ENCODE measurements around the gene ITPRIPL1. TPM values are rescaled to one million over a fixed set of nuclear protein-coding genes. Genes with fewer than 3 reads are reported as not detected.

Gene ITPRIPL1
- total RNA-seq, 2 experiments from 2014 or later = 44.8 to 46.0 TPM

- Mint-ChIP-seq H3K4me3 (peak overlapping the region; percentile 91), H3K27ac (peak overlapping the region; percentile 80), H3K27me3 (no peaks in the 10 kb centered on the region), H3K9me3 (no peaks in the 10 kb centered on the region), H3K4me1 (peaks cover 33% of the 10 kb centered on the region), H3K36me3 (peaks cover 30% of the 10 kb centered on the region)
- DNase-seq = no peak
Measured at GRCh38 chr2:96336104-96336775, 11.1 kb downstream of the ITPRIPL1 start.

DNA sequence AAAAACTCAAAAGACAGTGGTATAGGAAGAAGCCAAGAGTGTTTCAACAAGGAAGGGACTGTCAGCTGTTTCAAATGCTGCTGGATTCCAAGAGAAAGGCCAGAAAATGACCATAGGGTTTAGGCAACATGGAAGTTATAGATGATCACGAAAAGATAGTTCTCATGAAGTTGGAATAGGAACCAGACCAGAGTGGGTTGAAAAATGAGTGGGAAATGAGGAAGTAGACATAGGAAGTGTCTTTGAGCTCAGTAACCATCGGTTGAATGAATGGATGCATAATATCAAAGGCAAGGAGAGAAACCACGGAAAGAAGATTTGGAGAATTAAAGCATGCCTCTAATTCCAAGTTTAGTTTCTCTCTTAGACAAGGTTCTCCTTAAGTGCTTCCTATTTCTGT lies 11.8 kb downstream of the ITPRIPL1 start:
- H3K27me3 Mint-ChIP-seq = no peaks in the 10 kb centered on the region
- DNase-seq = no peak
- H3K4me3 Mint-ChIP-seq = peak overlapping the region; percentile 91
- H3K4me1 Mint-ChIP-seq = peaks cover 34% of the 10 kb centered on the region
- peaks cover 37% of the 10 kb centered on the region for H3K36me3 Mint-ChIP-seq
- H3K9me3 Mint-ChIP-seq = no peaks in the 10 kb centered on the region
- no peak overlapping the region for H3K27ac Mint-ChIP-seq

- peaks cover 65% of the 10 kb centered on the region for H3K36me3 Mint-ChIP-seq
- no peak overlapping the region for H3K27ac Mint-ChIP-seq
- H3K4me1 Mint-ChIP-seq = peaks cover 20% of the 10 kb centered on the region
- H3K4me3 Mint-ChIP-seq = no peak overlapping the region
- H3K27me3 Mint-ChIP-seq = no peaks in the 10 kb centered on the region
- no peak for DNase-seq
- no peaks in the 10 kb centered on the region for H3K9me3 Mint-ChIP-seq
Measured at GRCh38 chr2:96340493-96341414, 15.6 kb downstream of the ITPRIPL1 start.

DNA sequence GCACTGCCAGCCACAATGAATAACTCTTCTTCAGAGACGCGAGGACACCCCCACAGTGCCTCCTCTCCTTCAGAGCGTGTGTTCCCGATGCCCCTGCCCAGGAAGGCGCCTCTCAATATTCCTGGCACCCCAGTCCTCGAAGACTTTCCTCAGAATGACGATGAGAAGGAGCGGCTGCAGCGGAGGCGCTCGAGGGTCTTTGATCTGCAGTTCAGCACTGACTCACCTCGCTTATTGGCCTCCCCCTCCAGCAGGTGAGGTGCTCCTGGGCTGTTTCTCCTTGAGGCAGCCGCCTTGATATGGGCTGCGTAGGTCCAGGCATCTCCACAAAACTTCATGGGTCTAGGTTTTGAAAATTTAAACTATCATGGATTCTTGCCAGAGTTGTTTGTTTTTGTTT lies 16.5 kb downstream of the ITPRIPL1 start:
- no peak overlapping the region for H3K4me3 Mint-ChIP-seq
- H3K27me3 Mint-ChIP-seq = no peaks in the 10 kb centered on the region
- H3K27ac Mint-ChIP-seq = no peak overlapping the region
- no peak for DNase-seq
- peaks cover 66% of the 10 kb centered on the region for H3K36me3 Mint-ChIP-seq
- H3K9me3 Mint-ChIP-seq = no peaks in the 10 kb centered on the region
- H3K4me1 Mint-ChIP-seq = peaks cover 17% of the 10 kb centered on the region

GRCh38 chr2:96342085-96342484 lies 17.0 kb downstream of the ITPRIPL1 start:
- no peaks in the 10 kb centered on the region for H3K27me3 Mint-ChIP-seq
- H3K36me3 Mint-ChIP-seq = peaks cover 69% of the 10 kb centered on the region
- H3K27ac Mint-ChIP-seq = no peak overlapping the region
- DNase-seq = no peak
- H3K4me3 Mint-ChIP-seq = no peak overlapping the region
- H3K4me1 Mint-ChIP-seq = peaks cover 14% of the 10 kb centered on the region
- no peaks in the 10 kb centered on the region for H3K9me3 Mint-ChIP-seq

GRCh38 chr2:96344011-96344410 lies 18.9 kb downstream of the ITPRIPL1 start:
- Mint-ChIP-seq H3K27ac (no peak overlapping the region), H3K4me3 (no peak overlapping the region), H3K9me3 (no peaks in the 10 kb centered on the region), H3K27me3 (no peaks in the 10 kb centered on the region), H3K36me3 (peaks cover 68% of the 10 kb centered on the region), H3K4me1 (peaks cover 9% of the 10 kb centered on the region)
- no peak for DNase-seq

DNA sequence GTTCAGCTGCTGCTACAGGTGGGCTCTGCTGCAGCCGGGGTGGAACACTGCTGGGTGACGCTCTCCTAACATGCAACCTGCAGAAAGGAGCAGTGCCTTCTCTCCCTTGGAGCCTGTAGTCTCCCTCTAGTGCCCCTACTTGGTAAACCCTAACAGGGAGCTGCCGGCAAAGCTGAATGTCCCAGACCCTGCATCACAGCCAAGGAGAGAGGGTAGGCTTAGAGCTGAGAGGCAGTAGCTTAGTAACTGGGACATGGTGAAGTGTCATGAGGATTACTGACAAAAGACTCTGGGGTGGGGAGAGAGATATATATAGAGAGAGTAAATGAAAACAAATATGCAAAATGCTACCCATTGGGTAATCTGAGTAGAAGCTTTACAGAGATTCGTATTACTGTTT lies 20.3 kb downstream of the ITPRIPL1 start:
- DNase-seq = no peak
- no peaks in the 10 kb centered on the region for H3K9me3 Mint-ChIP-seq
- H3K4me1 Mint-ChIP-seq = peaks cover 9% of the 10 kb centered on the region
- H3K4me3 Mint-ChIP-seq = no peak overlapping the region
- H3K27me3 Mint-ChIP-seq = no peaks in the 10 kb centered on the region
- no peak overlapping the region for H3K27ac Mint-ChIP-seq
- H3K36me3 Mint-ChIP-seq = peaks cover 69% of the 10 kb centered on the region

DNA sequence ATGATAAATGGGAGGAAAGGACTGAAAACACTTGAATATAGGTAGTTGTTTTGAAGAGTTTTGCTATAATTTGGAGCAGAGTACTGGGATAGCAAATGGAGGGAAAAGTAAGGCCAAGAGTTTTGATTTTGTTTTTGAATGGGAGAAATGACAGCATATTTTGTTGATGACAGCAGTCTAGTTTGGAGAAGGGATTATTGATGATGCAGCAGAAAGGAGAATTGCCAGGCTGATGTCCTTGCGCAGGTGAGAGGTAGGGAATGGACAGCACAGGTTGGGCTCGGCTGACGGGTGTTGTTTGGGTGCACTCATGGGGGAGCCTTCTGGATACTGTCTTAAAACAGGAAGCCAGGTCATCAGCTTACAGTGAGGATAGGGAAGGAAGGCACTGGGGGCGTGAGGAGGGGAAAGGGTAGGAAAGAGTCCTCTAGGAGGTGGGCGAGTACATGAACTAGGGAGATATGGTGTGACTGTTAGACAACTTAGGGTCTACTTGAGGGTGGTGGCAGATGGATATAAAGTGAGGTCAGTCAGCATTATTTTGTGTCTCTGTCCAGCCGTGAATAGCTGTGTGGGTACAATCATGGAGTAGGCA lies 20.8 kb downstream of the ITPRIPL1 start:
- DNase-seq = no peak
- Mint-ChIP-seq H3K4me3 (no peak overlapping the region), H3K27me3 (no peaks in the 10 kb centered on the region), H3K27ac (no peak overlapping the region), H3K4me1 (peaks cover 6% of the 10 kb centered on the region), H3K9me3 (no peaks in the 10 kb centered on the region), H3K36me3 (peaks cover 70% of the 10 kb centered on the region)

- H3K27me3 Mint-ChIP-seq = no peaks in the 10 kb centered on the region
- no peak overlapping the region for H3K4me3 Mint-ChIP-seq
- H3K27ac Mint-ChIP-seq = no peak overlapping the region
- no peak for DNase-seq
- no peaks in the 10 kb centered on the region for H3K4me1 Mint-ChIP-seq
- H3K9me3 Mint-ChIP-seq = no peaks in the 10 kb centered on the region
- H3K36me3 Mint-ChIP-seq = peaks cover 62% of the 10 kb centered on the region
Measured at GRCh38 chr2:96347395-96347794, 22.3 kb downstream of the ITPRIPL1 start.

- peaks cover 48% of the 10 kb centered on the region for H3K36me3 Mint-ChIP-seq
- H3K27me3 Mint-ChIP-seq = no peaks in the 10 kb centered on the region
- no peak overlapping the region for H3K4me3 Mint-ChIP-seq
- no peaks in the 10 kb centered on the region for H3K9me3 Mint-ChIP-seq
- no peak for DNase-seq
- no peak overlapping the region for H3K27ac Mint-ChIP-seq
- H3K4me1 Mint-ChIP-seq = no peaks in the 10 kb centered on the region
Measured at GRCh38 chr2:96353032-96353561, 28.0 kb downstream of the ITPRIPL1 start.

DNA sequence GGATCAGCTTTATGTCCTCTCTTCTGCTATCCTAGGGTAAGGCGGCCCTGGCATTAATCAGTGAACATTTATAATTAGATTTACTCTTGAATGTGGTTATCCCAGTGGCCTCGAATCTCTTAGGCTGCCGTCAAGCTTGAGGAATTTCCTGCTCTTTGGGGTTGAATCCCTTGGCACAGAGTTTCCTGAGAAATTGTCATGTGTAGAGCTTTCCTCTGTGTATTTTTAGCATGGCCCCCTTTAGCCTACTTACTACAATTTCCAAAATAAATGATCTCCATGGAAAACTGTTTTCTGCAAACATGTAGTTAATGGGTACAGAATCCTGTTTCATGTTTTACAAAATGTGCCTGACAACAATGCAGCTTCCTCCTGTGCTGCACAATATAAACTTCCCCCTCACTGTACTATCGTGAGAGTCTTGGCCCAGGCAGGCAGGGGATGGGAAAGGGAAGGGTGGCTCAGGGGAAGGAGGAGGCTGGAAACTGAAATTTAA lies 28.5 kb downstream of the ITPRIPL1 start:
- no peaks in the 10 kb centered on the region for H3K9me3 Mint-ChIP-seq
- H3K27me3 Mint-ChIP-seq = no peaks in the 10 kb centered on the region
- H3K36me3 Mint-ChIP-seq = peaks cover 48% of the 10 kb centered on the region
- no peak overlapping the region for H3K27ac Mint-ChIP-seq
- no peak overlapping the region for H3K4me3 Mint-ChIP-seq
- H3K4me1 Mint-ChIP-seq = no peaks in the 10 kb centered on the region
- DNase-seq = no peak

- no peak overlapping the region for H3K27ac Mint-ChIP-seq
- peaks cover 49% of the 10 kb centered on the region for H3K36me3 Mint-ChIP-seq
- no peak for DNase-seq
- no peaks in the 10 kb centered on the region for H3K27me3 Mint-ChIP-seq
- no peak overlapping the region for H3K4me3 Mint-ChIP-seq
- H3K4me1 Mint-ChIP-seq = no peaks in the 10 kb centered on the region
- no peaks in the 10 kb centered on the region for H3K9me3 Mint-ChIP-seq
Measured at GRCh38 chr2:96354492-96354891, 29.4 kb downstream of the ITPRIPL1 start.

- peaks cover 49% of the 10 kb centered on the region for H3K36me3 Mint-ChIP-seq
- H3K27ac Mint-ChIP-seq = no peak overlapping the region
- no peak for DNase-seq
- no peaks in the 10 kb centered on the region for H3K9me3 Mint-ChIP-seq
- H3K27me3 Mint-ChIP-seq = no peaks in the 10 kb centered on the region
- H3K4me3 Mint-ChIP-seq = no peak overlapping the region
- H3K4me1 Mint-ChIP-seq = no peaks in the 10 kb centered on the region
Measured at GRCh38 chr2:96356889-96357288, 31.8 kb downstream of the ITPRIPL1 start.

- Mint-ChIP-seq H3K36me3 (peaks cover 49% of the 10 kb centered on the region), H3K4me1 (no peaks in the 10 kb centered on the region), H3K27ac (no peak overlapping the region), H3K27me3 (no peaks in the 10 kb centered on the region), H3K4me3 (no peak overlapping the region), H3K9me3 (no peaks in the 10 kb centered on the region)
- peak; percentile 10 for DNase-seq
Measured at GRCh38 chr2:96359310-96359709, 34.2 kb downstream of the ITPRIPL1 start.

DNA sequence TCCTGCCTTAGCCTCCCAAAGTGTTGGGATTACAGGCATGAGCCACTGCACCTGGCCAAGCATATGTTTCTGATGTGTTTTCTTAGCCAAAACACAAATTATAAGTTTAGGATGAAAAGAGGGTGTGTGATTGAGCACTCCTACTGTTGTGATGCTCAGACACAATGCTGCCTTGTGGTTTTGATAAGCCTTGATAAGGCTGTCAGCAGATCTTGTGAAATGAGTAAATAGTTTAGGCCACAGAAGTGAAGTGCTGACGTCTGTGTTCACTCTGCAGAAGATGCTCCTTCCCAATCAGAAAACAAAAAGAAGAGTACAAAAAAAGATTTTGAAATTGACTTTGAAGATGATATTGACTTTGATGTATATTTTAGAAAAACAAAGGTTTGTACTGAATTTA lies 34.7 kb downstream of the ITPRIPL1 start:
- peaks cover 47% of the 10 kb centered on the region for H3K36me3 Mint-ChIP-seq
- no peak for DNase-seq
- no peak overlapping the region for H3K4me3 Mint-ChIP-seq
- no peaks in the 10 kb centered on the region for H3K9me3 Mint-ChIP-seq
- H3K27ac Mint-ChIP-seq = no peak overlapping the region
- no peaks in the 10 kb centered on the region for H3K27me3 Mint-ChIP-seq
- no peaks in the 10 kb centered on the region for H3K4me1 Mint-ChIP-seq
